Myometrial cell (primary cell): ENCODE measurements around the gene ARRB2. TPM values are rescaled to one million over a fixed set of nuclear protein-coding genes. Genes with fewer than 3 reads are reported as not detected.

Experiments used
- total RNA-seq: library from RNA; depleted of rRNA; stranded (reverse); fragments of >200 nt; gene quantifications from 2 replicates; pipeline ENCODE4 v1.2.3, GENCODE V29; 2015

The ARRB2 gene
- total RNA-seq: 12.9 and 14.4 TPM in 2 replicates

GRCh38 chr17:4709794-4710692 lies at the start of gene ARRB2:
Gene ARRB2 (plus strand): TSS chr17:4710632. CDS start chr17:4710722, 90 bp downstream.

DNA sequence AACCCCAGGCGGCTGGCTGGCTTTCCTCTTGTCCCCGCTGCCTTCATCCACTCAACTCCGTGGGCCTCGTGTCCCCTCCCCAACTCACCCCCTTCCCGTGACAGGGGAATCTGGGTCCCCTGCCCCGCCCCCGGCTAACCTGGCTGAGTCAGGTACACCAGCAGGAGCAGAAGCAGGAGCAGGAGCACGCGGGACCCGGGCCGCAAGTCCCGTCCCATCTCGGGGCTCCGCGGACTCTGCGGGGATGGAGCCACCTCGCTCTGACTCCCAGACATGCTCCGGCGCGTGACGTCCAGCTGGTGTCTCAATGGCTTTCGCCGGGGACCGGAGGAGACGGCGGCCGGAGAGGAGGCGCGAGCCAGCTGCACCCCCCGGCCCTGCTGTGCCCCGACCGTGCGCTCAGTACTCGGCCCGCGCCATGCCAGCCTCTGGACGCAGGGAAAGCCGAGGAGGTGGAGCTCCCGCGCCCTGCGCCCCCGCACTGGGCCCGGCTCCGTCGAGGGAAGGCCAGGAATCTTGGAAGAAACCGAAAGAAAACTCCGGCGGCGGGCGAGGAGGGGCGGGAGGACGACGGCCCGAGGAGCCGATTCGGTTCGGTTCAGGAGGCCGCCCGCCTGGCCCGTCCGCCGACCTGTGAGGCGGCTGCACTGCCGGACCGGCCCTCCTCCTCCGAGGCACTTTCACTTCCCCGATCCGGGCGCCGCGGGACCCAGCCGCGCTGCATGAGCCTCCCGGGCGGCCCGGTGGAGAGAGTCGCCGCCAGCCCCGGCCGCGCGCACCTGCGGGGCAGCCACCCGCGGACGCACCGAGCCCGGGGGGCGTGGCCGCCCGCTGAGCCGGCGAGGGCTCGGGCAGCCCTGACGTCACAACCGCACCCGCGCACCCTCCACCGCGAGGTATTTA lies 28.9 kb downstream of the ARRB2 start, which contains the start of the genes CXCL16 and ZMYND15:
TSS of gene CXCL16 (minus strand) at position 807 of the 903 bp plus-strand sequence. CDS start at position 218, 589 bp downstream.
TSS of gene ZMYND15 (plus strand) at position 712 of the 903 bp plus-strand sequence. CDS start 716 bp downstream, outside the sequence.

Other genes starting within 250 kb of the ARRB2 start
- gene SPNS2, start 211.8 kb upstream of the ARRB2 start, total RNA-seq: 0.18 TPM in 1 of 2 replicates, not detected in the other
- 61.7 and 62.7 TPM in 2 replicates for gene MYBBP1A, start 155.2 kb upstream of the ARRB2 start, total RNA-seq
- not detected in 2 replicates for gene GGT6, start 150.1 kb upstream of the ARRB2 start, total RNA-seq
- gene SMTNL2, start 126.1 kb upstream of the ARRB2 start, total RNA-seq: not detected in 2 replicates
- not detected in 2 replicates for gene ALOX15, start 69.0 kb upstream of the ARRB2 start, total RNA-seq
- 22.5 and 25.9 TPM in 2 replicates for gene PELP1, start 6.5 kb upstream of the ARRB2 start, total RNA-seq
- gene MED11, start 20.8 kb downstream of the ARRB2 start, total RNA-seq: 31.5 and 34.9 TPM in 2 replicates
- 0.29 TPM in 1 of 2 replicates, not detected in the other for gene ZMYND15, start 29.2 kb downstream of the ARRB2 start, total RNA-seq
- gene CXCL16, start 29.3 kb downstream of the ARRB2 start, total RNA-seq: 1.2 and 1.7 TPM in 2 replicates
- not detected in 2 replicates for gene TM4SF5, start 61.3 kb downstream of the ARRB2 start, total RNA-seq
- not detected in 2 replicates for gene VMO1, start 75.7 kb downstream of the ARRB2 start, total RNA-seq
- gene GLTPD2, start 78.3 kb downstream of the ARRB2 start, total RNA-seq: not detected in 2 replicates
- 350 and 452 TPM in 2 replicates for gene PSMB6, start 85.5 kb downstream of the ARRB2 start, total RNA-seq
- 19.8 and 28.3 TPM in 2 replicates for gene PLD2, start 96.5 kb downstream of the ARRB2 start, total RNA-seq
- 22.2 and 26.2 TPM in 2 replicates for gene MINK1, start 122.7 kb downstream of the ARRB2 start, total RNA-seq
- gene C17orf107, start 188.9 kb downstream of the ARRB2 start, total RNA-seq: 4.3 and 5.7 TPM in 2 replicates
- 0.35 and 0.86 TPM in 2 replicates for gene CHRNE, start 192.5 kb downstream of the ARRB2 start, total RNA-seq
- not detected in 2 replicates for gene GP1BA, start 221.6 kb downstream of the ARRB2 start, total RNA-seq
- 61.9 and 65.2 TPM in 2 replicates for gene SLC25A11, start 229.4 kb downstream of the ARRB2 start, total RNA-seq
- gene RNF167, start 229.6 kb downstream of the ARRB2 start, total RNA-seq: 64.3 and 64.5 TPM in 2 replicates
- 1,248 and 1,319 TPM in 2 replicates for gene PFN1, start 237.9 kb downstream of the ARRB2 start, total RNA-seq
- gene ENO3, start 240.5 kb downstream of the ARRB2 start, total RNA-seq: 3.4 TPM in 1 of 2 replicates, not detected in the other